Lung (tissue), 12 donors: ENCODE results near the gene C1orf167. TPM values are rescaled to one million over a fixed set of nuclear protein-coding genes. Genes with fewer than 3 reads are reported as not detected.
"Not testable (repeated sequence)": the region's sequence is repeated elsewhere in the genome, so short reads cannot be mapped to it uniquely, and the experiment has no call there.

Experiments used
- ATAC-seq: fragments of 200-7000 bp; cut with Tn5 transposase; one replicate; pipeline ENCODE4 v1.9.1; 2020; ENCODE audit warnings: moderate number of reproducible peaks; ENCODE audit not compliant: insufficient read depth, low FRiP score
- DNase-seq, 3 donors: peaks; one replicate each; pipeline ENCODE4 v3.0.0-alpha.2; 2013 to 2017
- H3K27ac ChIP-seq, 2 donors: one replicate each; pipeline ENCODE4 v1.5.1; 2013; ENCODE audit warnings: mild to moderate bottlenecking in 2 of 2, moderate library complexity in 2 of 2, control low read depth in 1 of 2, inconsistent platforms in 1 of 2, low read depth in 1 of 2, low read length in 1 of 2
- H3K27me3 ChIP-seq, 3 donors: one replicate each; pipeline ENCODE4 v1.5.1; 2013; ENCODE audit warnings: low read length in 2 of 3; ENCODE audit not compliant: control insufficient read depth in 3 of 3, insufficient read depth in 3 of 3
- H3K36me3 ChIP-seq, 4 donors: one replicate each; pipeline ENCODE4 v1.5.1; 2013; ENCODE audit warnings: low read length in 4 of 4, mild to moderate bottlenecking in 1 of 4, moderate library complexity in 1 of 4; ENCODE audit not compliant: control insufficient read depth in 4 of 4, insufficient read depth in 4 of 4
- H3K4me1 ChIP-seq, 5 donors: one replicate each; pipeline ENCODE4 v1.5.1; 2013; ENCODE audit warnings: low read length in 5 of 5, mild to moderate bottlenecking in 2 of 5, moderate library complexity in 1 of 5; ENCODE audit not compliant: control insufficient read depth in 5 of 5, insufficient read depth in 5 of 5
- H3K4me3 ChIP-seq: one replicate; pipeline ENCODE4 v1.5.1; 2013; ENCODE audit warnings: mild to moderate bottlenecking, control low read depth, moderate library complexity
- H3K9ac ChIP-seq, 2 donors: one replicate each; pipeline ENCODE4 v1.5.1; 2013; ENCODE audit warnings: low read length in 2 of 2, control low read depth in 1 of 2; ENCODE audit not compliant: insufficient read depth in 1 of 2
- H3K9me3 ChIP-seq, 4 donors: one replicate each; pipeline ENCODE4 v1.5.1; 2013; ENCODE audit warnings: low read length in 3 of 4, mild to moderate bottlenecking in 1 of 4, moderate library complexity in 1 of 4; ENCODE audit not compliant: control insufficient read depth in 4 of 4, insufficient read depth in 3 of 4
- WGBS, 2 donors: extraction: QIAGEN DNeasy Blood & Tissue Kit; methylation state at CpG; one replicate each; pipeline ENCODE4 v1.1.7; 2013; 5-methylcytosine and 5-hydroxymethylcytosine counted together
- polyA plus RNA-seq, 2 donors: library from polyadenylated mRNA; stranded (reverse); fragments of 200-250 nt; gene quantifications; one replicate each; pipeline ENCODE4 v1.2.1, GENCODE V29; 2013
- total RNA-seq, 2 donors: library from RNA; depleted of rRNA in 1 of 2; stranded (reverse); fragments of >200 nt in 1 of 2; gene quantifications; one replicate each; pipeline ENCODE4 v1.2.1, GENCODE V29; 2014 to 2021
- TF ChIP-seq, protein P1 (sequence below): IDR thresholded peaks from 2 replicates; pipeline ENCODE4 v1.5.1; 2012; ENCODE audit warnings: mild to moderate bottlenecking; ENCODE audit errors: control extremely low read depth, extremely low read depth
- donor health status: control.
- donor health status: control.
- donor health status: Bipolar disorder and iron deficiency.
- donor health status: healthy.
- donor health status: DM: yes; HTN: yes; CAD: no.

Gene C1orf167
- total and polyA plus RNA-seq, 4 donors, result 0.91 to 11.3 (median 9.1) TPM

DNA sequence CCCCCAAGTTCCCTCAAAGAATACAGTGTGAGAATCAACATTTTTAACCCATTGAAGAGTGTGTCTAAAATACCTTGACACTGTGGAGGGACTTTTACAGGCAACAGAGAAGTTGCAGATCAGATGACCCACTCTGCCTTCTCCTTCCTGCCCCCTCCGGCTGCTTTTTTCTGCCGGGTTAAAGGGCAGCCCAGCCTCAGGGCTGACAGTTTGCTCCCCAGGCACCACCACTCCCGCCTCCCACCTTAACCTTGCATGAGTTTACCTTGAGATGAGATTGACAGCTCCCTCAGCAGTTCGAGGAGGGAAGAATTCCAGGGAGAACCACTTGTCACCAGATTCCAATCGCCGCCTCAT is 40.6 kb downstream of the C1orf167 start:
- peak overlapping the region; percentile 53 for H3K4me3 ChIP-seq
- ATAC-seq (no peak), DNase-seq (peak in 2 of 3 donors; percentile 29 to 46)
- peak overlapping the region; percentile 85 to 93 for H3K27ac ChIP-seq
- H3K27me3 ChIP-seq, result no peaks in the 10 kb centered on the region
- H3K9ac ChIP-seq, result peak overlapping the region in 1 of 2 donors; percentile 21
- peaks cover 8 to 44% (median 14%) of the 10 kb centered on the region in 5 donors for H3K4me1 ChIP-seq
- H3K36me3 ChIP-seq, result peaks cover 0 to 22% (median 4%) of the 10 kb centered on the region in 4 donors
- TF ChIP-seq, protein P1, sequence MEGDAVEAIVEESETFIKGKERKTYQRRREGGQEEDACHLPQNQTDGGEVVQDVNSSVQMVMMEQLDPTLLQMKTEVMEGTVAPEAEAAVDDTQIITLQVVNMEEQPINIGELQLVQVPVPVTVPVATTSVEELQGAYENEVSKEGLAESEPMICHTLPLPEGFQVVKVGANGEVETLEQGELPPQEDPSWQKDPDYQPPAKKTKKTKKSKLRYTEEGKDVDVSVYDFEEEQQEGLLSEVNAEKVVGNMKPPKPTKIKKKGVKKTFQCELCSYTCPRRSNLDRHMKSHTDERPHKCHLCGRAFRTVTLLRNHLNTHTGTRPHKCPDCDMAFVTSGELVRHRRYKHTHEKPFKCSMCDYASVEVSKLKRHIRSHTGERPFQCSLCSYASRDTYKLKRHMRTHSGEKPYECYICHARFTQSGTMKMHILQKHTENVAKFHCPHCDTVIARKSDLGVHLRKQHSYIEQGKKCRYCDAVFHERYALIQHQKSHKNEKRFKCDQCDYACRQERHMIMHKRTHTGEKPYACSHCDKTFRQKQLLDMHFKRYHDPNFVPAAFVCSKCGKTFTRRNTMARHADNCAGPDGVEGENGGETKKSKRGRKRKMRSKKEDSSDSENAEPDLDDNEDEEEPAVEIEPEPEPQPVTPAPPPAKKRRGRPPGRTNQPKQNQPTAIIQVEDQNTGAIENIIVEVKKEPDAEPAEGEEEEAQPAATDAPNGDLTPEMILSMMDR, result no peak
- peaks cover 0 to 6% (median 0%) of the 10 kb centered on the region in 4 donors for H3K9me3 ChIP-seq
- WGBS, 2 donors, result 20 to 23% methylated on average over 6 of the region's 6 CpGs

DNA sequence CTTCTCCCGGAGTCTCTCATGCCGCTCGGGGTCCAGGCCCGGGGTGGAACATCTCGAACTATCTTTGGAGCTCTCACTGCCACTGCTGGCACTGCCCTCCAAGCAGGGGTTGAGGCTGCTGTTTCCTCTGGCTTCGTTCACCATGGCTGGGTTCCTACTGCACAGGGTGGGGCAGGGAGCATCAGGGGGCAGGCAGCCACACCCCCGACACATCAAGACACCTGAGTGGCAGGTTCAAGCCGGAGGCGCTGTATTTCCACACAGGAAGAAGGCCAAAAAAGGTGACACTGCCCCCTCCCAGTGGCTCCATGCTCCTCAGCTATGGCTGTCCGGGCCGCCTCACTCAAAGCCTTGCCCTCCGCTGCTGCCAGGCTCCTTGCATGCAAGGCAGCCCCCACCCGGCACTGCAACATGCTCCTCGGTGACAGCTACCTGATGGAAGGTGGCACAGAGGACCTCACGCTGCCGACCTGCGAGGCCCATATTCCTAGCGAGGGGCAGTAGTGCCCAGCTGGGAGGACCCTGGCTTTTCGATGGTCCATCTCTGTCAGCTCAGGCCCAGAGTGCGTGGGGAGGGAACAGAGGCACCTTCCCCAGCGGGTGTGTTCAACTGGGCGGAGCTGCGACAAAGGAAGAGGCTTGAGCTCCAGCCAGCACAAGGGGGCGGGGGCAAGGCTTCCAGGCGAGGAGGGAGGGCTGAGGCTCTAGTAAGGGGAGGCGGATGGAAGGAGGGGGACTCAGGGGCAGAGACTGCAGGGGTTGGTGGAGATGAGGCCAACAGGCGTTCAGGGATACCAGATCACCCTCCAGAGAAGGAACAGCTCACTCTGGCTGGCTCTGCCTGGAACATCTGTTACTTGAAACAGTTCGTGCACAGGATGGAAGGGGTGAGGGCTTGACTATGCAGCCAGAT is 41.2 kb downstream of the C1orf167 start:
- no peaks in the 10 kb centered on the region for H3K27me3 ChIP-seq
- ATAC-seq, result peak; percentile 39
- peaks cover 0 to 6% (median 0%) of the 10 kb centered on the region in 4 donors for H3K9me3 ChIP-seq
- peak overlapping the region; percentile 53 for H3K4me3 ChIP-seq
- H3K36me3 ChIP-seq, result peaks cover 0 to 22% (median 6%) of the 10 kb centered on the region in 4 donors
- H3K9ac ChIP-seq, result peak overlapping the region; percentile 16 to 21
- DNase-seq, result peak; percentile 94 to 97 (median 97)
- peaks cover 8 to 50% (median 14%) of the 10 kb centered on the region in 5 donors for H3K4me1 ChIP-seq
- WGBS, 2 donors, result 6% methylated on average over 28 of the region's 28 CpGs
- TF ChIP-seq, protein P1, result no peak
- H3K27ac ChIP-seq, result peak overlapping the region; percentile 85 to 97

DNA sequence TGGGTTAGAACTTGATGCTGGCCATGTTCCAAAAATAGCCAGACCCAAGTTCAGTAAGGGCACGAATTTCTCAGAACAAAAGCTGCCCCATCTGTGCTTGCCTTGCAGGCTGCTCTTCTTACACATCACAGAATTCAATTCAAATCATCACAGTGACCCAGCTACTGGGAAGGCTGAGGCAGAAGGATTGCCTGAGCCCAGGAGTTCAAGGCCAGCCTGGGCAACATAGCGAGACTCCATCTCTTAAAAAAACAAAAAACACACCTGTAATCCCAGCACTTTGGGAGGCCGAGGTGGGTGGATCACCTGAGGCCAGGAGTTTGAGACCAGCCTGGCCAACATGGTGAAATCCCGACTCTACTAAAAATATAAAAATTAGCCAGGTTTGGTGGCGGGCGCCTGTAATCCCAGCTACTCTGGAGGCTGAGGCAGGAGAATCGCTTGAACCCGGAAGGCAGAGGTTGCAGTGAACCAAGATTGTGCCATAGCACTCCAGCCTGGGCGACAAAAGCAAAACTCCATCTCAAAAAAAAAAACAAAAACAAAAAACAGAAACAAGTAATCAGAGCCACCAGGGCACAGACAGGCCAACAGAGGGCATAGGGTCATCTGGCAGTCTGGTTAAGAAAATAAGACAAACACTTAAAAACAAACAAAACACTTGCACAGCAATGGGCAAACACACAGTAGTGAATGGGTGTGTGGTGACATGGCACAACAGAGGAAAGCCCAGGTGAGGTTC is 42.1 kb downstream of the C1orf167 start:
- H3K9ac ChIP-seq, result peak overlapping the region in 1 of 2 donors; percentile 47
- H3K36me3 ChIP-seq, result peaks cover 0 to 23% (median 7%) of the 10 kb centered on the region in 4 donors
- DNase-seq, H3K27me3 ChIP-seq, H3K9me3 ChIP-seq, ATAC-seq, H3K4me3 ChIP-seq: not testable (repeated sequence)
- H3K4me1 ChIP-seq, result peaks cover 8 to 51% (median 14%) of the 10 kb centered on the region in 5 donors
- peak overlapping the region; percentile 95 to 97 for H3K27ac ChIP-seq
- WGBS, 2 donors, result 69 to 74% methylated on average over 9 of the region's 9 CpGs
